GM18499 (cell line): ENCODE results near the gene LRP2.
"Not testable (repeated sequence)": the region's sequence is repeated elsewhere in the genome, so short reads cannot be mapped to it uniquely, and the experiment has no call there.

Source experiments
- ATAC-seq: cut with Tn5 transposase; IDR thresholded peaks from one replicate; pipeline ENCODE4 v1.9.1; 2021; ENCODE audit warnings: moderate number of reproducible peaks; ENCODE audit not compliant: insufficient read depth, unreplicated experiment

Gene LRP2

GRCh38 chr2:169362118-169362893 is at the start of gene LRP2:
Gene LRP2, minus strand, starts transcription at chr2:169362534. Its CDS starts 135 bp downstream, at chr2:169362399.
- ATAC-seq: no peak

GRCh38 chr2:169406891-169407290 is 44.6 kb upstream of the LRP2 start:
- no peak for ATAC-seq

GRCh38 chr2:169399491-169399890 is 37.2 kb upstream of the LRP2 start:
- not testable (repeated sequence) for ATAC-seq

- no peak for ATAC-seq
Observed at GRCh38 chr2:169397697-169398096, 35.4 kb upstream of the LRP2 start.

- no peak for ATAC-seq
Observed at GRCh38 chr2:169395821-169396374, 33.6 kb upstream of the LRP2 start.

- no peak for ATAC-seq
Observed at GRCh38 chr2:169393068-169393590, 30.8 kb upstream of the LRP2 start.

- ATAC-seq: no peak
Observed at GRCh38 chr2:169391236-169391635, 28.9 kb upstream of the LRP2 start.

- no peak for ATAC-seq
Observed at GRCh38 chr2:169388161-169388560, 25.8 kb upstream of the LRP2 start.

- ATAC-seq: no peak
Observed at GRCh38 chr2:169386722-169387121, 24.4 kb upstream of the LRP2 start.

- no peak for ATAC-seq
Observed at GRCh38 chr2:169384816-169385215, 22.5 kb upstream of the LRP2 start.

- no peak for ATAC-seq
Observed at GRCh38 chr2:169372561-169372960, 10.2 kb upstream of the LRP2 start.

GRCh38 chr2:169366066-169366465 is 3.7 kb upstream of the LRP2 start:
- ATAC-seq: no peak

GRCh38 chr2:169365029-169365480 is 2.7 kb upstream of the LRP2 start:
- no peak for ATAC-seq

- ATAC-seq: no peak
Observed at GRCh38 chr2:169363560-169364150, 1.3 kb upstream of the LRP2 start.

- ATAC-seq: no peak
Observed at GRCh38 chr2:169362894-169363559, 693 bp upstream of the LRP2 start.

GRCh38 chr2:169361706-169362117 is 622 bp downstream of the LRP2 start:
- no peak for ATAC-seq

GRCh38 chr2:169360984-169361705 is 1.2 kb downstream of the LRP2 start:
- no peak for ATAC-seq

GRCh38 chr2:169358016-169358415 is 4.3 kb downstream of the LRP2 start:
- no peak for ATAC-seq

- ATAC-seq: no peak
Observed at GRCh38 chr2:169354244-169354643, 8.1 kb downstream of the LRP2 start.

GRCh38 chr2:169351725-169352124 is 10.6 kb downstream of the LRP2 start:
- ATAC-seq: no peak
